WERI-Rb-1 (cell line): Measurements from ENCODE around the gene RBP4.
"Not testable (repeated sequence)": the region's sequence is repeated elsewhere in the genome, so short reads cannot be mapped to it uniquely, and the experiment has no call there.

Experiments used
- DNase-seq: peaks from one replicate; pipeline ENCODE4 v3.0.0-alpha.2; 2020
- H3K27ac ChIP-seq: fragments of 250-450 bp; sonication (Bioruptor Pico); 2 replicates; pipeline ENCODE4 v1.5.1; 2020; ENCODE audit warnings: mild to moderate bottlenecking, moderate library complexity
- H3K27me3 ChIP-seq: fragments of 250-450 bp; sonication (Bioruptor Pico); 2 replicates; pipeline ENCODE4 v1.5.1; 2021; ENCODE audit warnings: mild to moderate bottlenecking, low read depth, moderate library complexity; ENCODE audit not compliant: insufficient read depth, severe bottlenecking
- H3K36me3 ChIP-seq: fragments of 250-450 bp; sonication (Bioruptor Pico); 2 replicates; pipeline ENCODE4 v1.5.1; 2020; ENCODE audit warnings: mild to moderate bottlenecking, moderate library complexity
- H3K4me3 ChIP-seq: 2 replicates; pipeline ENCODE4 v1.5.1; 2011; ENCODE audit warnings: low read depth, mild to moderate bottlenecking, control low read depth, low read length
- H3K9me3 ChIP-seq: fragments of 250-450 bp; sonication (Bioruptor Pico); 2 replicates; pipeline ENCODE4 v1.5.1; 2021; ENCODE audit warnings: mild to moderate bottlenecking, moderate library complexity; ENCODE audit not compliant: severe bottlenecking
- CTCF ChIP-seq: IDR thresholded peaks from 2 replicates; pipeline ENCODE4 v1.5.1; 2011; ENCODE audit warnings: low read depth, mild to moderate bottlenecking, control low read depth, inconsistent platforms, low read length

Gene RBP4

GRCh38 chr10:93552780-93553179 lies 48.3 kb downstream of the RBP4 start:
- Histone ChIP-seq H3K27ac (no peak overlapping the region), H3K27me3 (no peaks in the 10 kb centered on the region)

GRCh38 chr10:93550606-93551005 lies 50.4 kb downstream of the RBP4 start:
- no peak for TF ChIP-seq CTCF
- Histone ChIP-seq H3K27ac (no peak overlapping the region), H3K9me3 (no peaks in the 10 kb centered on the region), H3K4me3 (no peak overlapping the region), H3K27me3 (no peaks in the 10 kb centered on the region), H3K36me3 (no peaks in the 10 kb centered on the region)
- DNase-seq = no peak

More at GRCh38 chr10:93552780-93553179, 48.3 kb downstream of the RBP4 start:
- no peak for DNase-seq
- Histone ChIP-seq H3K9me3 (no peaks in the 10 kb centered on the region), H3K4me3 (no peak overlapping the region), H3K36me3 (no peaks in the 10 kb centered on the region)
- no peak for TF ChIP-seq CTCF

GRCh38 chr10:93548376-93549071 lies 52.5 kb downstream of the RBP4 start:
- H3K27ac ChIP-seq = no peak overlapping the region
- no peak overlapping the region for H3K4me3 ChIP-seq
- no peaks in the 10 kb centered on the region for H3K9me3 ChIP-seq
- no peaks in the 10 kb centered on the region for H3K27me3 ChIP-seq
- no peaks in the 10 kb centered on the region for H3K36me3 ChIP-seq
- no peak for DNase-seq
- no peak for TF ChIP-seq CTCF

- no peak for DNase-seq
- Histone ChIP-seq H3K9me3 (no peaks in the 10 kb centered on the region), H3K27me3 (no peaks in the 10 kb centered on the region), H3K4me3 (no peak overlapping the region), H3K36me3 (no peaks in the 10 kb centered on the region), H3K27ac (no peak overlapping the region)
- no peak for TF ChIP-seq CTCF
These were observed 53.5 kb downstream of the RBP4 start for GRCh38 chr10:93547522-93547921.

- not testable (repeated sequence) for H3K27me3 ChIP-seq, DNase-seq, H3K9me3 ChIP-seq, H3K4me3 ChIP-seq, H3K36me3 ChIP-seq, H3K27ac ChIP-seq
These were observed 54.0 kb downstream of the RBP4 start for GRCh38 chr10:93546995-93547394.

- Histone ChIP-seq H3K4me3 (peak overlapping the region; percentile 26), H3K27ac (peak overlapping the region; percentile 87), H3K9me3 (no peaks in the 10 kb centered on the region), H3K36me3 (no peaks in the 10 kb centered on the region), H3K27me3 (no peaks in the 10 kb centered on the region)
- DNase-seq = peak; percentile 98
- TF ChIP-seq CTCF = no peak
These were observed 58.7 kb downstream of the RBP4 start for GRCh38 chr10:93542358-93542791.
